ENCODE measurements around the gene POLK.
"Not testable (repeated sequence)": the region's sequence is repeated elsewhere in the genome, so short reads cannot be mapped to it uniquely, and the experiment has no call there.

POLK gene

DNA sequence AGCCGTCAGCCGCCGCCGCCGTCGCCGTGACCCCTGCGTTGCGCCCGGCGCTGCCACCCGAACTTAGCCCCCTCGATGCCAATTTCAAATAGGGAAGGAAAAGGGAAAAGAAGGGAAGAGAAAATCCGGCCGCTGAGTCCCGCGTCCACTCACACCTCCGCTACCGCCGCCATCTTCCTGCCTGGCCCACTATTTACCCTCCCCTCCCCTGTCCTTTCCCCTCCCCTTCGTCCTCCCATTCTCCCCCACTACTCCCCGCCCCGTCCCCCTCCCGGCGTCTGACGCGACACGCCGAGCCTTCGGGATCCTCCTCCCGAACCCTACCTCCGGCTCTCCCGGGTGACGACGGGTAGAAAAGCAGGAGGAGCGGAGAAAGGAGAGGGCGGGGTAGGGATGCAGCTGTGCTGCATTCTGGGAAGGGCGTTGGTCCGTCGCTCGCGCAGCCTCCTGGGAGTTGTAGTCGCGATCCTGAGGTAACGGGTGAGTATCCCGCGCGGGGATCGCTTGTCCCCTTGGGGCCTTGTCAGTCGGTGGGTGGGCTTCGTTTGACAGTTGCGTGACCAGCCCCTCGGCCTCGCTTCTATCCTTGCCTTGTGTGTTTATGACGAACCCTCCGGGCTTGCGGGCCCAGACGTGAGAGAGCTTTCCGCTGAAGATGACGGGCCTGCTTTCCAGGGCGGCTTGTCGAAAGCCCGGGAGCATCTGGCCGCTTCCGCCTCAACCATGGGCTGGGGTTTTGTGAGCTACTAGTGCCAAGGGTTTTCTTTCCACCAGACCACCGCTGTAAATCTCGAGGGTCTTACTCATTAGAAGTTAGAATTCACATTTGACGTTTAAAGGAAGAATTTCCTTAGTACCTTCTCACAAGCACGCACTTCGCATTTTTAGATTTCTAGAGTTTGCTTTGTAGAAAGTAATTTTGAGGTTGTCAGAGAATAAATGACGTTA is at the start of gene POLK, which contains the start of gene CERT1:
Gene POLK, plus strand, starts transcription at position 457 of the 948 bp plus-strand sequence.
Gene CERT1, minus strand, starts transcription at position 195 of the 948 bp plus-strand sequence. CDS start 422 bp downstream, outside the sequence.
- peak; percentile 98 for DNase-seq

DNA sequence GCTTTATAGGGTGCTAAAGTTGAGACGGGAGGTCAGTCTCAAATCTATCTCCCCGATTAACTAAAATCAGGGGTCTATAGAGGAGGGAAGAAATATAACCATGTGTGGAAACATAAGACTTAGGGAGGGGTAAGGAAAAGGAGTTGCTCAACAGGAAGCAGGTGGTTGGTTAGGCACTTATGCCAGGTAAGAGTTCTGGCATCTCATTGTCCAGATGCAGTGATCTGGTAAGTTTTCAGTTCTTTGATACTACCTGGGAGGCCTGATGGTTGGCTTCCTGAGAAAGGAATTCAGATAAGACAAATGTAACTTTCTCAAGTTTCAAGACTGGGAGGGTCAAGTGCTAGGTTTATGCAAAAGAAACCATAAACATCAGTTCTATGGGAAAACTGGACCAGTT is 48.0 kb upstream of the POLK start:
- DNase-seq: no peak

DNA sequence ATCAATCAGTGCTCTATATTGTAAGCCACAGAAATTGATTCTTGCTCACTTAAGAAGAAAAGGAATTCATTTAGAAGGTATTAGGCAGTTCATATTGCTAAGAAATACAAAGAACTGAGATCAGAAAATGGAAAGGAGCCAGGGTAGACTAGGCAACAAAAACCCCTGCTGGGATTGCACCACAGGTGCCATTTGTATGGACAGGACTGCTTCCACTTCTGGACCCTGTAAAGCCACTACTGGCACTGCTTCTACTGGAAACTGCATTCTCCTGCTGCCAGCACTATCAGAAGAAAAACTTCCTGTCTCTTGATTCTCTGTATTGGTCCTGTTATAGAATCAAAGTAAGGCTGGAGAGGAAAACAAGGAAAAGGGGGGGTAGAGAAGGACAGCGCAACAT is 46.2 kb upstream of the POLK start:
- DNase-seq: no peak

DNA sequence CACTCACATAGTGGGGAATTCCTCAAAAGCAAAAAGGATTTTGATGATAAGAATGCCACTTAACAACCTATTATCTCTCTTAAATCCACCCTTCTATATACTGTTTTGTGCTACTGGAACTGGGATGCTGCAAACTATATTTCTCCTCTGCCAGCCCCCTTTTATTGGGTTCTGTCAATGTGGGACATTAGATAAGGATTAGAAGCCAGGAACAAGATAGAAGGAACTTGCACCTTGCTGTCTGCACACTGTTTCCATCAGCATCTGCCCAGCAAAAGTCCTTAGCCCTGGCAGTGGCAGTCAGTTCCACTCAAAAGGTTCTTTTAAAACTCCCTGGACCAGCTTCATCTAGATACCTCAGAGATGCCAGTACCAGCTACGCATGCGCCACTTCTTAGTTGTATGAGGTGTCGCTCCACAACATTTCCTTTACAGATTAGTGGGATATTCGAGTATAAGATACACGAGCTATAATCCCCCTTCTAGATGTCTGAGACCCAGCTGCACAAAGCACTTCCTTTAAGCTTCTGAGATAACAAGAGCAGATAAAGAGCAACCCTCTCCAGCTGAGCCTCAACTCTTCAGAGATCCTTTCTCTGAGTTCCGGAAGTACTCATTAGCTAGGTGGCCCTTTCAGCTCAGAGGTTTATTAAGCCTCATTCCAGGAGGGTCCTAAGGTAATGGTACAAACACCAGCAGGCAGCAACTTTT is 45.5 kb upstream of the POLK start:
- no peak for DNase-seq

DNA sequence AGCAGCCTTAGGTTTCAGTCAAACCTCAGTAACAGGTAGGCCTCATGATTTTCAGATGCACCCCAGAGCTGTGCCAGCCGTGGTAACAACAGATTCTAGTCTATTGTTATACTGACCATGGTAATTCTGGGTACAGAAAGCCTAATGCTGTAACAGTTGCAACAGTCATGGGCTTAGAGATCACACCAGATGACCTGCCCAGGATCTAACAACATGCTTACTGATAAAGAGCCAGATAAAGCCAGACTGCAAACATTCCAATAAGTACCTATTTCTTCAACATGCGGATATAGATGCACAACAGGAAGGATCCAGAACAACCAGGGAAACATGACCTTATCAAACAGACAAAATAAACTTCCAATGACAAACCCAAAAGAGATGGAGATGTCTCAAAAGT is 43.1 kb upstream of the POLK start:
- DNase-seq: no peak

DNA sequence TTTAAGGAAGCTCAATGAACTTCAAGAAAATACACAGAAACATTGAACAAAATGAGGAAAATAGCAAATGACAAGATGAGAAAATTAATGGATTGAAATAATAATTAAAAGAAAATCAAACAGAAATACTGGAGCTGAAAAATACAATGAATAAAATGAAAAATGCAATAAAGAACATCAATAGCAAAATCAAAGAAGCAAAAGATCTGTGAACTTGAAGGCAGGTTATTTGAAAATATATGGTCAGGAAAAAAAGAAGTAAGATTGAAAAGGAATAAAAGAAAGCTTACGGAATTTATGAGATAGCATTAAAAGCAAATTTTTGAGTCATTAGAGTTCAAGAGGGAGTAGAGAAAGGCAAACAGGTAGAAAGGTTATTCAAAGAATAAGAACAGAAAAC is 42.7 kb upstream of the POLK start:
- no peak for DNase-seq

DNA sequence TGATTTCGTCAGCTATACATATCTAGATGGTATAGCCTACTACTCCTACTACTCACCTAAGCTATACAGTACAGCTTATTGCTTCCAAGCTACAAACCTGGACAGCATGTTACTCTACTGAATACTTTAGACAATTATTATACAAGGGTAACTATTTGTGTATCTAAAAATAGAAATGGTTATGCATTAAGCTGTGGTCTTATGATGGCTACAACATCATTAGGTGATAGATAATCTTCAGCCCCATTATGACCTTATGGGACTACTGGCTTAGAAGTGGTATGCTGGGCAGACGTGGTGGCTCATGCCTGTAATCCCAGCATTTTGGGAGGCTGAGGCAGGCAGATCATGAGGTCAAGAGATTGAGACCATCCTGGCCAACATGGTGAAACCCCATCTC is 40.5 kb upstream of the POLK start:
- no peak for DNase-seq

DNA sequence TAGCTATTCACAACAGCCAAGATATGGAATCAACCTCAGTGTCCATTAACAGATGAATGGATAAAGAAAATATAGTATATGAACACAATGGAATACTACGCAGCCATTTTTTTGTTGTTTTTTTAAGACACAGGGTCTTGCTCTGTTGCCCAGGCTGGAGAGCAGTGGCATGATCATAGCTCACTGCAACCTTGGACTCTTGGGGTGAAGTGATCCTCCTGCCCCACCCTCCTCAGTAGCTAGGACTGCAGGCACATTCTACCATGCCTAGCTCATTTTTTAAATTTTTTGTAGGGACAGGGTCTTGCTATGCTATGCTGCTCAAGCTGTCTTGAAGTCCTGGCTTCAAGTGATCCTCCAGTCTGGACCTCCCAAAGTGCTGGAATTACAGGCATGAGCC is 38.7 kb upstream of the POLK start:
- DNase-seq: no peak

DNA sequence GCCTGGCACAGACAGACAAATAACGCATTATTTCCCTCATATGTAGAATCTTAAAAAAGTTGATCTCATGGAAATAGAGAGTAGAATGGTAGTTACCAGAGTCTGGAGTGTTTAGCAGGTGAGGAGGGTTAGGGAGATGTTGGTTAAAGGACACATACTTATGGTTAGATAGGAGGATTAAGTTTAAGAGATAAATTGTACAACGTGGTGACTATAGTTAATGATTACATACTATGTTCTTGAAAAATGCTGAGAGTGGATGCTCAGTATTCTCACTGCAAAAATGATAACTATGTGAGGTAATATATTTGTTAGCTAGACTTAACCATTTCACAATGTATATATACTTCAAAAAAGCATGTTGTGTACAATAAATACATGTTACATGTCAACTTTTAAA is 38.2 kb upstream of the POLK start:
- DNase-seq: no peak

DNA sequence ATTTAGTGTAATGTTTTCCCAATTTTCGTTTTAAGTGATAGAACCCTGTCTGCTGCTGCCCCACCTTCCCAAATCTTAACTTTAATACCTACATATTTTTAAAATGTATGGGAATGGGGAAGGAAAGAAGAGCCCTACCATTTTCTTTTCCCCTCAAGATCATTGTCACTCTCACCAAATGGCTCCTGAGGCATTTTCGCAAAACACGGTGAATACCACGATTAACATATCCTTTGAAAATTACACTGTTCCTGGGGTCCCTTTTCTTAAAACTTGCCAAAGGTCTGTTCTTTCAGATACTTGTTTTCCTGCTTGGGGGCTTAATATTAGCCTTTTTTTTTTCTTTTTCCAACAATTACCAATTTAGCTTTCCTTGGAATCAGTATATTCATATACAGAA is 36.3 kb upstream of the POLK start:
- no peak for DNase-seq

DNA sequence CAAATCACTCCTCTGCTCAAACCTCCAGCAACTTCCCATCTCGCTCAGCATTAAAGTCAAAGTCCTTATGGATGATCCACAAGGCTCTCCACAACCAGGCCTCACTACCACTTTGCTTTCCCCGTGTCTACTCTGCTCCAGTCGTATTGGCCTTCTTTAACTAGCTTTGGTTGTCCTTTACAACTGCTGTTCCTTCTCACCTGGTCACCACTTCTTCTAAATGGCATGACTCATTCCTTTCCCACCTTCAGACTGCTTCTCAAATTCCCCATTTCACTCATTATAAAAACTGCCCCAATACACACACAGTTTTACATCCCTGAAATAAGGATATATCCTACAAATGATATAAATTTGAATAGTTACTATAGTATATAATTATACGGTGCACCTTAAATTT is 30.7 kb upstream of the POLK start:
- no peak for DNase-seq

DNA sequence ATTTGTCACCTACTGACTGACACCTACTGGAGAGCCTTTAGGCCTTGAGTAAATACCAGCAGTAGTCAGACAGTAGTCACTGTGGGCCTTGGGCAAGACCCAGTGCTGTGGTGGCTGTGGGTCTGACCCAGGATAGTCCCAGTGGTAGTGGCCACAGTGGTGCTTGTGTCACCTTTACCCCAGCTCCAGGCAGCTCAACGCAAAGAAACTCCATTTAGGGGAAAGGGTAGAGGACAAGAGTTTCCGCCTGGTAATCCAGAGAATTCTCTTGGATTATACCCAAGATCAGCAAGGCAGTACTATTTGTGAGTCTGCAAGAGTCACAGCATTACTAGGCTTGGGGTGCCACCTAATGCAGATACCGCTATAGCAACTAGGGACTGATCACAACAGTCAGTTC is 29.2 kb upstream of the POLK start:
- no peak for DNase-seq

DNA sequence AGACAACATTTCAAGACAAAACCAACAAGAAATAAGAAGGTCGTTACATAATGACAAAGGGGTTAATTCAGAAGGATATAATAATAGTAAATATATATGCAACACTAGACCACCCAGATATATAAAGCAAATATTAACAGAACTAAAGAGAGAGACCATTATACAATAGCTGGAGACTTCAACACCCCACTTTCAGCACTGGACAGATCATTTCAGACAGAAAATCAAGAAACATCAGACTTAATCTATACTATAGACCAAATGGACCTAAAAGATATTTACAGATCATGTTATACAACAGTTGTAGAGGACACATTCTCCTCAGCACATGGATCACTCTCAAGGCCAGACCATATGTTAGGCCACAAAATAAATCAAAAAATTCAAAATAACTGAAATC is 27.1 kb upstream of the POLK start:
- no peak for DNase-seq

DNA sequence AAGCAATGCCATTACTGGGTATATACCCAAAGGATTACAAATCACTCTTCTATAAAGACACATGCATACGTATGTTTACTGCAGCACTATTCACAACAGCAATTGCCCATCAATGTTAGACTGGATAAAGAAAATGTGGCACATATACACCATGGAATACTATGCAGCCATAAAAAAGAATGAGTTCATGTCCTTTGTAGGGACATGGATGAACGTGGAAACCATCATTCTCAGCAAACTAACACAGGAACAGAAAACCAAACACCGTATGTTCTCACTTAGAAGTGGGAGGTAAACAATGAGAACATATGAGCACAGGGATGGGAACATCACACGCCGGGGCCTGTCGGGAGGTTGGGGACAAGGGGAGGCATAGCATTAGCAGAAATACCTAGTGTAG is 21.8 kb upstream of the POLK start:
- DNase-seq: not testable (repeated sequence)

DNA sequence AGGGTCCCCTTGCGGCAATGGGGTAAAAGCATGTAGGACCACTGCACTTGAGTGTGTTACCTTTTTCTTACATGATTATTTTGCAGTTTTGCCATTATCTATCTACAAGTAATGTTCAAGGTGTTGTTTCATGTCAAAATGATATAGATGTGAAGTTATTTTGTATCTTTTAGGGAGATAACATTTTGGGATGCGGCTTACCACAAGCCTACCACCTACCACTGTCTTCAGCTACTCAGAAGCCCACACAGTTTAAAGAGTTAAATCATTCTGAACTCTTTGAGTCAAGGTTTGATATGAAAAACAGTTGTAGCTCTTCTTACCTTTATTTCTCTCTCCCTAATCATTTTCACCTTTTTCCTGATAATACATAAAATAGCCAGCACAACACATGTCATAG is 20.1 kb upstream of the POLK start:
- no peak for DNase-seq

DNA sequence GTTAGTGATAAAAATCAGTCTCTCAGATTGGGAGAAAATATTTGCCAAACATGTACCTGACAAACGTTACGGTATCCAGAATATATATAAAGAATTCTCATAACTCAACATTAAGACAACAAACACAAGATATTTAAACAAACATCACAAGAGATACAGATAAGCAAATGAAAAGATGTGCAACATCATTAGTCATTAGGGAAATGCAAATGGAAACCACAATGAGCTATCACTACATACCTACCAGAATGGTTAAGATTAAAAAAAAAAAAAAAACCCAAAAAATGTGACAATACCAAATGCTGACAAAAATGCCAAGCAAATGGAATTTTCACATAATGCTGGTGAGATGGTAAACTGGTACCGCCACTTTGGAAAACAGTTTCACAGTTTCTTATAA is 15.7 kb upstream of the POLK start:
- no peak for DNase-seq

DNA sequence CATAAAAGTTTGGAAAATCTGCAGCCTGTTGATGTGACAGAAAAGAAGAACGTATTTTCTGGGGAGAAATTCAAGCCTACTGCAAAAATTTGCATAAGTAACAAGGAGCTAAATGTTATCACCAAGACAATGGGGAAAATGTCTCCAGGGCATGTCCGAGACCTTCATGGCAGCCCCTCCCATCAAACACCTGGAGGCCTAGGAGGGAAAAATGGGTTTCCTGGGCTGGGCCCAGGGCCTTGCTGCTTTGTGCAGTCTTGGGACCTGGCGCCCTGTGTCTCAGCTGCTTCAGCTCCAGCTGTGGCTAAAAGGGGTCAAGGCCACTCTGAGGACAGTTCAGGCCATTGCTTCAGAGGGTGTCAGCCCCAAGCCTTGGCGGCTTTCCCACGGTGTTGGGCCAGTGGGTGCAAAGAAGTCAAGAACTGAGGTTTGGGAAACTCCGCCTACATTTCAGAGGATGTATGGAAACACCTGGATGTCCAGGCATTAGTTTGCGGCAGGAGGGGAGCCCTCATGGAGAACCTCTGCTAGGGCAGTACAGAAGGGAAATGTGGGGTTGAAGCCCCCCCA is 13.4 kb upstream of the POLK start:
- no peak for DNase-seq

DNA sequence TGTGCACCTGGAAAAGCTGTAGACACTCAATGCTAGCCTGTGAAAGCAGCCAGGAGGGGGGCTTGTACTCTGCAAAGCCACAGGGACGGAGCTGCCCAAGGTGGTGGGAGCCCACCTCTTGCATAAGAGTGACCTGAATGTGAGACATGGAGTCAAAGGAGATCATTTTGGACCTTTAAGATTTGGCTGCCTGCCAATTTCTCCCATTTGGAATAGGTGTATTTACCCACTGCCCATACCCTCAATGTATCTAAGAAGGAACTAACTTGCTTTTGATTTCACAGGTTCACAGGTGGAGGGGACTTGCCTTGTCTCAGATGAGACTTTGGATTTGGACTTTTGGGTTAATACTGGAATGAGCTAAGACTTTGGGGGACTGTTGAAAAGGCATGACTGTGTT is 12.8 kb upstream of the POLK start:
- DNase-seq: not testable (repeated sequence)

DNA sequence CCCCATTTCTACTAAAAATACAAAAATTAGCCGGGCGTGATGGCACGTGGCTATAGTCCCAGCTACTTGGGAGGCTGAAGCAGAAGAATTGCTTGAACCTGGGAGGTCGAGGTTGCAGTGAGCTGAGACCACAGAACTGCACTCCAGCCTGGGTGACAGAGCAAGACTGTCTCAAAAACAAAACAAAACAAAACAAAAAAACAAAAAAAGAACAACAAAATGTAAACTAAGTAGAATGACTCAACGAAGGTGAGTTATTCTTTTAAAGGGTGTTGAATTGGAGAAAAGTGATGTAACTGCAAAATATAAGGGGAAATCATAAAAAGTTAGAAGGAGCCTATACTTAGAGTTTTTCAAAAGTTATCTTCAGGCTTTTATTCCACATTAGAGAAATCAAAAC is 6.6 kb upstream of the POLK start:
- DNase-seq: not testable (repeated sequence)

DNA sequence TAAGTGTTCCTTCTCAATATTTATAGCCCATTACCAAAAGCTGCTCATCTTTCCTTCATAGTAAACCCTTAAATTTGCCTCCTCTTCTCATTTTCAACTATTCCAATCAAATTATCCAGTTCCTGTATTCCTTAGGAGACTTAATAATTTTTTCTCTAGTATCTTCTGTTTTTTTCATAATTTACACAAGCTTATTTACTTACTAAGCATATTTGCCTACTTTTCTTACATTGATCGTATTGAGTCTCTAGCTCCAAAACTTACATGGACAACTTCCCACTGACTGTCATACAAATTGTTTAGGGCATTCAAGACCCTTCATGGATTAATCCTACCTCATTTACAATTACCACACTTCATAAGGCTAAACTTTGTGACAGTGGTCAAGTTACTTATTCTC is 3.9 kb upstream of the POLK start:
- DNase-seq: no peak

DNA sequence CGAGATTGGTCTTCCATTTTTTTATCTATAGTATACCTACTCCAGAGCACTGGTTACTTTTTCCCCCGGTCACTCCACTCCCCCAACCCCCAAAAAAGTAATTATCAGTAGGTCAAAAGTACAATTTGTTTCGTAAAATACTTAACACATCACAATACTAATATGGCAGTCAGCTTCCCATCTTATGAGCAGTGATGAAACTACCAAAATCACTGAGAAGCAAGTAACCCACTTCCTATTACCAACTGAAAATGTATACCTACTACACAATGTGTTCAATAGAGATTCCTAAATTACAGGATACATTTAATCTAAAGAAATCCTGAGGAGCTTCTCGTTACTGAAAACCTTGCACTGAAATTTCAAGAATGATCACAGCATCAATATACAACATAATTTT is 2.1 kb upstream of the POLK start:
- no peak for DNase-seq

DNA sequence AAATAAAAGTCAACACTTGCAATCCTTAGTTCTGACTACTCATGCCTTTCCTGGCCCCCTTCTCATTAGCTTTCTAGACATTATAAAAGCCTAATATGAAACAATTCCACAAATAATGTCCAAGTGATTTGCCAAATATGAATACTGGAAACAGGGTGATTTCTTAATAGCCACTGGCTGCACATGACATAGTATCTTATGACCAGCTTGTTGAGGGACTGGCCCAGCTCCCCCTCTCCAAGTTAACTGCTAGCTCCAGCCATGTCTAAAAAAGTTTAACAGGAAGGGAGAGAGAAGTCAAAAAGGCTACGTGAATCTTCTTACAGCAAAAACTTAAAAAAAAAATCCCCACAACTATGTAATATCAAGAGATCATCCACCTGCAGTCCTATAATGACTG is 1.7 kb upstream of the POLK start:
- no peak for DNase-seq

DNA sequence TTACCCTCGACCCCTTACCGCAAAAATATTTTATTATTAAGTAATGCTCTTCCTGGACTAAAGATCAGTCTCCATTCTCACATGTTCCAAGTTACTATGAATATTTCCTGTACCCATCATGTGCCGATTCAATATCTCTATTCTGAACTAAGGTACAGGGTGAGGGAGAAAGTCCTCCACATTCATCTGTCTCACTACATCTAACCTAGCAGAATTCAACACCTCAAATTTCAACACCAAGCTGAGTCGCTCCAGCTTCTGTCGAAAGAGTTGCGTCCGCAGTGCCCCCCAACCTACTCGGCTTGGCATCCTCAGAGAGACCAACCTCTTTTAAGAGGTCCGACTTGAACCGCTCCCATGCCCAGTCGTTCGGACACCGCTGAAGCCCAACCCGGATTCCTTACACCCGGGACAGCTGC is 1.3 kb upstream of the POLK start:
- no peak for DNase-seq
